Measurements from ENCODE around the gene NUDT1.

The NUDT1 gene

DNA sequence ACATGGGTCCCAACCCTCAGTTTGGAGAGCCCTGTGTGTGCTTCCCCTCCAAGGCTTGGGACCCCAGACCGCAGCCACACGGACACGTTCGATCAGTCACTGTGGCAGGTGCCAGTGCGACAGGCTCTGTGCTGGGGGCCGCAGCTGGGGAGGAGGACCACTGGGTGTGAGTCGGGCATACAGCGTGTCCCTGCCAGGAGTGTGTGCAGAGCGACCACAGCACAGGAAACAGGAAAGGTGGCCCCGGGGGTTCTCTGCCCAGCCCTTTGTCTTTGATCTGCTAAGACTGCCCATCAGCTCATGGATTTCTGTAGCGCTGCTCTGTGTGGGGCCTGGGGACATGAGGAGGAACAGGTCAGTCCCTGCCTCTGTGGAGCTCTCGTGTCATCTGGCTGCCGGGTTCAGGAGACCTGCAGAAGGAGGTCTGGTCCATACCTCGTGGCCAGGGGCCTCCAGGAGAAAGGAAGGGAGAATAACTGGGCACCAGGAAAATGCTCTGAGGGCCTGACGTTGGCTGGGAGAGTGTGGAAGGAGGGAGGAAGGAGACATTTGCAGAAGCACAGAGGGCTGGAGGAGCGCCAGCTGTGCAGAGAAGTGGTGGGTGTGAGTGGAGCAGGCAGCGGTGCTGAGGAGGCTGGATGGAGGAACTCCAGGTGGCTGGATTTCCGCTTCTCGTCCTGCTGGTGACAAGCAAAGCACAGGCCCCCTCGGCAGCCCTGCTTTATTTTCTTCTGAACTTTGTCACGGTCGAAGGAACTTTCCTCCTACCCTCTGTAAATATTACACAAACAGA, 4.1 kb downstream of the NUDT1 start:
- Histone ChIP-seq H3K79me2 (ENCODE audit: insufficient read depth, low read depth) (peaks cover 16% of the 10 kb centered on the region), H2AFZ (ENCODE audit: low read depth) (no peak overlapping the region), H3K27me3 (ENCODE audit: insufficient read depth, low read depth) (no peaks in the 10 kb centered on the region), H3K4me1 (ENCODE audit: low read depth, poor library complexity, severe bottlenecking) (peaks cover 11% of the 10 kb centered on the region), H3K36me3 (ENCODE audit: insufficient read depth) (no peaks in the 10 kb centered on the region), H3K4me3 (IDR thresholded peaks at IDR 0.05; ENCODE audit: insufficient read depth, low read depth, low read length) (no peak overlapping the region), H3K4me2 (no peak overlapping the region), H3K27ac (no peak overlapping the region), H3K9ac (no peak overlapping the region), H4K20me1 (ENCODE audit: insufficient read depth) (no peaks in the 10 kb centered on the region)
- TF ChIP-seq, protein P1, sequence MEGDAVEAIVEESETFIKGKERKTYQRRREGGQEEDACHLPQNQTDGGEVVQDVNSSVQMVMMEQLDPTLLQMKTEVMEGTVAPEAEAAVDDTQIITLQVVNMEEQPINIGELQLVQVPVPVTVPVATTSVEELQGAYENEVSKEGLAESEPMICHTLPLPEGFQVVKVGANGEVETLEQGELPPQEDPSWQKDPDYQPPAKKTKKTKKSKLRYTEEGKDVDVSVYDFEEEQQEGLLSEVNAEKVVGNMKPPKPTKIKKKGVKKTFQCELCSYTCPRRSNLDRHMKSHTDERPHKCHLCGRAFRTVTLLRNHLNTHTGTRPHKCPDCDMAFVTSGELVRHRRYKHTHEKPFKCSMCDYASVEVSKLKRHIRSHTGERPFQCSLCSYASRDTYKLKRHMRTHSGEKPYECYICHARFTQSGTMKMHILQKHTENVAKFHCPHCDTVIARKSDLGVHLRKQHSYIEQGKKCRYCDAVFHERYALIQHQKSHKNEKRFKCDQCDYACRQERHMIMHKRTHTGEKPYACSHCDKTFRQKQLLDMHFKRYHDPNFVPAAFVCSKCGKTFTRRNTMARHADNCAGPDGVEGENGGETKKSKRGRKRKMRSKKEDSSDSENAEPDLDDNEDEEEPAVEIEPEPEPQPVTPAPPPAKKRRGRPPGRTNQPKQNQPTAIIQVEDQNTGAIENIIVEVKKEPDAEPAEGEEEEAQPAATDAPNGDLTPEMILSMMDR (conservative IDR thresholded peaks at IDR 0.05; ENCODE audit: low read depth, low read length): no peak

DNA sequence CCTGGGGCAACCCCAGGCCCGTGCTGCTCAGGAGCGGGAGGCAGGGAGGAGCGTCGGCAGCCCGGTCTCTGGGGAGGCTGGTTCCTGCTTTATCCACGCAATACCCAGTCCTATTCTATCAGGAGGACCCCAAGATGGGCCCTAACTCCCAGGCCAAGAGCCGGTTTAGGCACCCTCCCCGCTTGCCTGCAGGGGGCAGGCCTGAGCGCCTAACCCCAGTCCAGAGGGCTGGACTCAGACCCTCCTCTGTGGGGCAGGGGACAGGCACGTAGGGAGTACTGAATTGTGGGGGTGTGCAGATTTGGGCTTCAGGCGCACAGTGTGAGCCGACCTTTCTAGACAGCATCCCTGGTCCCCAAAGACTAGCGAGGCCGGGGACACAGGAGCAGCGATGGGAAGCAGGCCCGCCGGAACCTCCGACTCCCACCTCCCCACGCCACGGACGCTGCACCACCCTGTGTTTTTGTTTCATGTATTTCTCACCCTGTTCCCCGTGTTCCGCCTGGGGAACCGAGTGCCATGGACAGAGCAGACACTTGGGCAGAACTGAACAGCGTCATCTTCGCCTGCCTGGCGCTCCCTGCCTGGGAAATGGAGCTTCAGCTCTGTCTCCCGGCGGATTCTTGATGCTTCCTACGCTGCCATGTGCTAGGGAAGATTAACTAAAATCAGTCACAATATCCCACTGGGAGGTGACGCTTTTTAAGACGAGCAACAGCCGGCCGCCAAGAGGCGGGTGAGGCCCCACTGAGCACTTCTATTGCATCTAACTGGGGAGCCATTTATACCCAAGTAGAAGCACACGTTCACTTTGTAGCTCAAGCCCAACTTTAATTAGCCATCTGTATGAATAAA, 5.3 kb downstream of the NUDT1 start:
- Histone ChIP-seq H3K4me1 (ENCODE audit: low read depth, poor library complexity, severe bottlenecking) (peaks cover 9% of the 10 kb centered on the region), H3K9ac (no peak overlapping the region), H3K79me2 (ENCODE audit: insufficient read depth, low read depth) (peaks cover 3% of the 10 kb centered on the region; the same call in 1 of the 2 replicates), H3K36me3 (ENCODE audit: insufficient read depth) (no peaks in the 10 kb centered on the region), H4K20me1 (ENCODE audit: insufficient read depth) (no peaks in the 10 kb centered on the region), H2AFZ (ENCODE audit: low read depth) (no peak overlapping the region), H3K27me3 (ENCODE audit: insufficient read depth, low read depth) (no peaks in the 10 kb centered on the region), H3K27ac (no peak overlapping the region), H3K4me2 (no peak overlapping the region), H3K4me3 (IDR thresholded peaks at IDR 0.05; ENCODE audit: insufficient read depth, low read depth, low read length) (no peak overlapping the region)
- TF ChIP-seq, protein P1 (conservative IDR thresholded peaks at IDR 0.05; ENCODE audit: low read depth, low read length): peak; percentile 70

DNA sequence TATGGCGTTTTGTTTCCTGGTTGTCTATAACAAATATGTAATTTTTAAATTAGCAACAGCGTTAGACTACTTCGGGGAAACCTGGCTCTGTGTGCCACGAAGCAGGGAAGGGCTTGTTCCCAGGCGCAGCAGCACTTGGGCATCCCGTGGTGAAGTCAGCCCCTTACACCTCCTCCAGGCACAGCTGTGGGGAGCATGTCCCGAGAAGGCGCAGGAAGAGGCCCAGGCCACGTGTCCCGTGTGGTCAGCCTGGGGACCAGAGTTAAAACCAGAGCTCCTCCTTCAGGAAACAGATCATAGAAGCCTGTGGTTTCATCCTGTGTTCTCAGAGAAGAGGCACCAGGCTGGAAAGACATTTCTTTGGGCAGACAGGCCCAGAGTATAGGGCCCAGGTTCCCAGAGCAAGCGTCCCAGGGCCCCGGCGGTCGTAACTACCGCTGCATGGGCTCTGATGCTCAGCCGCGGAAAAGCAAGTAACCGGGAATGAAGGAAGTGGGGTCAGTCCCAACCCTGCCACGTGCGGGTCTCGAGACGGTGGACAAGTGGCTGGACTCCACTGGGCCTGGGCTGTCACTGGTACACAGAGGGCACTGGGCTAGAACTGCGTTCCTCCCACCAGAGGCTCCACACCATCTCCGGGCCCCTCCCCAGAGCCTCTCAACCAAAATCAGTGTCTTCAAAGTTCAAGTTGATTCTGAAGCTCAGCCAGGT, 7.1 kb downstream of the NUDT1 start:
- Histone ChIP-seq H3K4me2 (no peak overlapping the region), H3K27ac (no peak overlapping the region), H3K9ac (no peak overlapping the region)

DNA sequence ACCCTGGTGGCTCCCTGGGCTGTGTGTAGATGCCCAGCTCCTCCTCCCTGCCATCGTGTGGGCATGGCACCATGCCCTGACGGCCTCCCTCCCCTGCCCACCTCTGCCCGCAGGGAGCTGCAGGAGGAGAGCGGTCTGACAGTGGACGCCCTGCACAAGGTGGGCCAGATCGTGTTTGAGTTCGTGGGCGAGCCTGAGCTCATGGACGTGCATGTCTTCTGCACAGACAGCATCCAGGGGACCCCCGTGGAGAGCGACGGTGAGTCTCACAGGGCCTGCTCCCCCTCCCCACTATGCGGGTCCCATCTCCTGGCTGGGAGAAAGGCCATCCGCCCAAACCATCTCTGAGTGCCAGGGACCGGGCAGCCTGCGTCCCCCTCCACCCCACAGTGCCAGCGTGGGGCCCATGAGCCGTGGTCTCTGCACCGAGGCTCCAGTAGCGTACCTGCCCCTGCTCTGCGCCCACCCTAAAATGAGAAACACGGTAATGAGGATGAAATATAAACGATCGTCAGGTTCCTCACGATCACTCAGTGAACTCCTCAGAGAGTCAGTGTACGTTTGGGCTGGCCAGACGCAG, 7.8 kb downstream of the NUDT1 start:
- TF ChIP-seq, protein P1 (conservative IDR thresholded peaks at IDR 0.05; ENCODE audit: low read depth, low read length): no peak
- no peaks in the 10 kb centered on the region for H3K79me2 ChIP-seq (ENCODE audit: insufficient read depth, low read depth)
- no peak overlapping the region for H3K4me3 ChIP-seq (IDR thresholded peaks at IDR 0.05; ENCODE audit: insufficient read depth, low read depth, low read length)
- H2AFZ ChIP-seq (ENCODE audit: low read depth): no peak overlapping the region
- H3K27me3 ChIP-seq (ENCODE audit: insufficient read depth, low read depth): no peaks in the 10 kb centered on the region
- no peak overlapping the region for H3K27ac ChIP-seq
- H3K36me3 ChIP-seq (ENCODE audit: insufficient read depth): no peaks in the 10 kb centered on the region
- H3K4me2 ChIP-seq: no peak overlapping the region
- H3K9ac ChIP-seq: no peak overlapping the region
- no peaks in the 10 kb centered on the region for H4K20me1 ChIP-seq (ENCODE audit: insufficient read depth)
- no peaks in the 10 kb centered on the region for H3K4me1 ChIP-seq (ENCODE audit: low read depth, poor library complexity, severe bottlenecking)

More for the DNA sequence above, 7.1 kb downstream of the NUDT1 start:
- Histone ChIP-seq H3K4me3 (IDR thresholded peaks at IDR 0.05; ENCODE audit: insufficient read depth, low read depth, low read length) (no peak overlapping the region), H3K79me2 (ENCODE audit: insufficient read depth, low read depth) (no peaks in the 10 kb centered on the region), H4K20me1 (ENCODE audit: insufficient read depth) (no peaks in the 10 kb centered on the region), H3K4me1 (ENCODE audit: low read depth, poor library complexity, severe bottlenecking) (no peaks in the 10 kb centered on the region), H3K36me3 (ENCODE audit: insufficient read depth) (no peaks in the 10 kb centered on the region), H3K27me3 (ENCODE audit: insufficient read depth, low read depth) (no peaks in the 10 kb centered on the region), H2AFZ (ENCODE audit: low read depth) (no peak overlapping the region)
- TF ChIP-seq, protein P1 (conservative IDR thresholded peaks at IDR 0.05; ENCODE audit: low read depth, low read length): no peak
